ENCODE data around the gene GUCA1A. TPM values are rescaled to one million over a fixed set of nuclear protein-coding genes. Genes with fewer than 3 reads are reported as not detected.
"Not testable (repeated sequence)": the region's sequence is repeated elsewhere in the genome, so short reads cannot be mapped to it uniquely, and the experiment has no call there.

The GUCA1A gene
- polyA plus RNA-seq, 1 experiment = 1.5 TPM

DNA sequence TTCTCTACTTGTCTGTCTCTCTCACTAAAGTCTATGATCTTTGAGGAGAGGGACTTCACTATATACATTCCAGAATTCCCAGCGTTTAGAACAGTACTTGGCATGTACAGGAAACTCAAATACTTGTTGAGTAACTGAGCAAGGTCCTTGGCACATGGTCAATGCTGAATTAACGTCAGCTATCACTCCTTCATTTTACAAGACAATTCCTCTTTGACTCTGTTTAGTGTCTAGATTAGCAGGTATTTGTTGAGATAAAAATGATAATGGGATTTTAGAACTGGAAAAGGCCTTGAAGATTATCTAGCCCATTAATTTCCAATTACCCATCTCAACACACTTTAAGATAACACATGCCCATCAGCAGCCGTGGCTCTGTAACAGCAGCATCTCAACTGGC, 28.2 kb downstream of the GUCA1A start:
- Histone ChIP-seq H3K27ac (ENCODE audit: low read depth, low read length) (no peak overlapping the region), H3K4me3 (ENCODE audit: low read depth, low read length) (no peak overlapping the region), H3K27me3 (ENCODE audit: control insufficient read depth, insufficient read depth, low read length) (no peaks in the 10 kb centered on the region), H3K9me3 (ENCODE audit: control insufficient read depth, insufficient read depth, low read length) (no peaks in the 10 kb centered on the region)
- TF ChIP-seq CTCF (IDR thresholded peaks at IDR 0.05; ENCODE audit: low read depth, low read length) = no peak
- DNase-seq (ENCODE audit: low read depth, low spot score) = no peak
- POLR2A ChIA-PET = interaction anchor here (2.4 kb wide), 1 partner anchor 16 kb away, joined by 8 read pairs; no protein-coding TSS in a partner anchor
- CTCF ChIA-PET = interaction anchor here (3.8 to 8.4 kb wide), 2 partner anchors 13 to 346 kb away, joined by 23 to 58 read pairs; no protein-coding TSS in a partner anchor

- not testable (repeated sequence) for DNase-seq (ENCODE audit: low read depth, low spot score); H3K27me3 ChIP-seq (ENCODE audit: control insufficient read depth, insufficient read depth, low read length); H3K9me3 ChIP-seq (ENCODE audit: control insufficient read depth, insufficient read depth, low read length); H3K4me3 ChIP-seq (ENCODE audit: low read depth, low read length)
- ChIA-PET POLR2A (interaction anchor here (0.6 kb wide), 2 partner anchors 46 to 65 kb away, joined by 3 read pairs; no protein-coding TSS in a partner anchor), CTCF (interaction anchor here (1.2 to 8.4 kb wide), 4 partner anchors 12 to 345 kb away, joined by 3 to 58 read pairs (median 14); partner anchors contain the start of gene MRPS10)
- H3K27ac ChIP-seq (ENCODE audit: low read depth, low read length) = peak overlapping the region; percentile 21
Measured at GRCh38 chr6:42202131-42202915, 29.2 kb downstream of the GUCA1A start.

DNA sequence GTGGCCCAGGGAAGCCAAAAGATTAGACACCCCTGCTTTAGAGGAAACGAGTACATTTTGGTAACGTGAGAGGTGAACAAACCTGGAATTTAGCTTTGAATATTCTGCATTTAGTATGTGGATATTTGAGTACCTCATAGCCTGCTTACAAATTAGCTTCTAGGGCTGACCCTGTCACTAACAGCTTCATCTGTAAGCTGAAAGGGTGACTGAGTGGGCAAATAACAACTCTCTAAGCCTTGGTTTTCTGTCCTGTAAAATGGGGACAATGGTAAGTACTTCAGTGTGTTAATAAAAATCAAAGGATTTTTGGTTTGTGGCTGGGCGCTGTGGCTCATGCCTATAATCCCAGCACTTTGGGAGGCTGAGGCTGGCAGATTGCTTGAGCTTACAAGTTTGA, 30.0 kb downstream of the GUCA1A start:
- H3K27me3 ChIP-seq (ENCODE audit: control insufficient read depth, insufficient read depth, low read length) = no peaks in the 10 kb centered on the region
- no peaks in the 10 kb centered on the region for H3K9me3 ChIP-seq (ENCODE audit: control insufficient read depth, insufficient read depth, low read length)
- ChIA-PET CTCF (interaction anchor here (1.2 to 8.4 kb wide), 3 partner anchors 12 to 99 kb away, joined by 3 to 58 read pairs (median 4); partner anchors contain the start of gene MRPS10), POLR2A (interaction anchor here (0.6 to 0.8 kb wide), 3 partner anchors 12 to 66 kb away, joined by 3 read pairs; no protein-coding TSS in a partner anchor)
- no peak for TF ChIP-seq CTCF (IDR thresholded peaks at IDR 0.05; ENCODE audit: low read depth, low read length)
- no peak overlapping the region for H3K27ac ChIP-seq (ENCODE audit: low read depth, low read length)
- H3K4me3 ChIP-seq (ENCODE audit: low read depth, low read length) = no peak overlapping the region
- no peak for DNase-seq (ENCODE audit: low read depth, low spot score)

- DNase-seq (ENCODE audit: low read depth, low spot score) = no peak
- Histone ChIP-seq H3K9me3 (ENCODE audit: control insufficient read depth, insufficient read depth, low read length) (no peaks in the 10 kb centered on the region), H3K27ac (ENCODE audit: low read depth, low read length) (no peak overlapping the region), H3K4me3 (ENCODE audit: low read depth, low read length) (no peak overlapping the region), H3K27me3 (ENCODE audit: control insufficient read depth, insufficient read depth, low read length) (no peaks in the 10 kb centered on the region)
- POLR2A ChIA-PET = interaction anchor here (0.9 kb wide), 1 partner anchor 125 kb away, joined by 5 read pairs; no protein-coding TSS in a partner anchor
- TF ChIP-seq CTCF (IDR thresholded peaks at IDR 0.05; ENCODE audit: low read depth, low read length) = no peak
- CTCF ChIA-PET = interaction anchor here (8.4 kb wide), 1 partner anchor 10 kb away, joined by 58 read pairs; no protein-coding TSS in a partner anchor
Measured at GRCh38 chr6:42204768-42205282, 31.7 kb downstream of the GUCA1A start.

DNA sequence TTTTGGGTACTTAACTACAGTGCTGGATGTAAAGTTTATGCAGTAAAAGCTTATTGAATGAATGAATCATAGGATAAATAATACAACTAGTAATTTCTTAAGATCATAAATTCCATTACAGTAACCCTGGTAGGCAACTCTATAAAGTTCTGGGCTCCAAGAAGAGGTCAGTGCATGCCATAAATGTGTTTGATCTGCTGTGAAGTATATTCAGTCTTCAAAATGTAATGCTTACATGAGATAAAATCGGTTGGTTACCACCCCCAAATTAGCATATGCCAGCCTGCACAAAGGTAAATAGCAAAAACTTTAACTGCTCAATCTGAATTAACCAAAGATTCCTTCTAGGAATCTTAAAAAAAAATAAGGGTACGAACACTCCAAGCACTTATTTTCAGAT, 34.4 kb downstream of the GUCA1A start:
- H3K4me3 ChIP-seq (ENCODE audit: low read depth, low read length); DNase-seq (ENCODE audit: low read depth, low spot score); H3K27me3 ChIP-seq (ENCODE audit: control insufficient read depth, insufficient read depth, low read length); H3K27ac ChIP-seq (ENCODE audit: low read depth, low read length); H3K9me3 ChIP-seq (ENCODE audit: control insufficient read depth, insufficient read depth, low read length): not testable (repeated sequence)
- CTCF ChIA-PET = interaction anchor here (1.1 kb wide), 1 partner anchor 340 kb away, joined by 6 read pairs; no protein-coding TSS in a partner anchor
- POLR2A ChIA-PET = interaction anchor here (0.6 to 0.7 kb wide), 2 partner anchors 43 to 425 kb away, joined by 3 to 6 read pairs; no protein-coding TSS in a partner anchor

All from AG04450 (cell line).